HL-60 (cell line): ENCODE measurements around the gene VWA3B.
"Not testable (repeated sequence)": the region's sequence is repeated elsewhere in the genome, so short reads cannot be mapped to it uniquely, and the experiment has no call there.

Experiments used
- DNase-seq, 2 experiments: peaks; one replicate each; pipeline ENCODE4 v3.0.0-alpha.2; 2010 to 2020; ENCODE audit warnings: low read depth in 1 of 2, low spot score in 1 of 2
- H3K27ac ChIP-seq: fragments of 250-450 bp; sonication (Bioruptor Pico); replicated peaks from 2 replicates; pipeline ENCODE4 v1.5.1; 2020; ENCODE audit warnings: mild to moderate bottlenecking, moderate library complexity
- H3K27me3 ChIP-seq: fragments of 250-450 bp; sonication (Bioruptor Pico); 2 replicates; pipeline ENCODE4 v1.5.1; 2021; ENCODE audit warnings: mild to moderate bottlenecking, moderate library complexity; ENCODE audit not compliant: insufficient read depth, poor library complexity, severe bottlenecking
- H3K4me3 ChIP-seq: replicated peaks from 2 replicates; pipeline ENCODE4 v1.5.1; 2011; ENCODE audit warnings: mild to moderate bottlenecking, control low read depth, low read length; ENCODE audit not compliant: insufficient read depth
- CTCF ChIP-seq: IDR thresholded peaks from one replicate; pipeline ENCODE4 v1.5.1; 2011; ENCODE audit warnings: low read length, control low read depth, inconsistent platforms; ENCODE audit not compliant: insufficient read depth
- GABPA ChIP-seq: IDR thresholded peaks from 2 replicates; pipeline ENCODE4 v1.6.1; 2012; ENCODE audit warnings: low read depth
- POLR2AphosphoS5 ChIP-seq: IDR thresholded peaks from 2 replicates; pipeline ENCODE4 v1.6.1; 2012; ENCODE audit warnings: low read depth
- REST ChIP-seq: IDR thresholded peaks from 2 replicates; pipeline ENCODE4 v1.6.1; 2012; ENCODE audit warnings: low read depth; ENCODE audit not compliant: insufficient replicate concordance
- SPI1 ChIP-seq: IDR thresholded peaks from 2 replicates; pipeline ENCODE4 v1.6.1; 2012; ENCODE audit warnings: low read depth, mild to moderate bottlenecking, borderline replicate concordance

VWA3B gene

GRCh38 chr2:98127229-98127989, 40.4 kb downstream of the VWA3B start:
- H3K27ac ChIP-seq: no peak overlapping the region
- TF ChIP-seq SPI1 (no peak), POLR2AphosphoS5 (no peak), CTCF (no peak), REST (no peak)
- no peak overlapping the region for H3K4me3 ChIP-seq
- DNase-seq: no peak
- H3K27me3 ChIP-seq: no peaks in the 10 kb centered on the region

GRCh38 chr2:98128556-98129109, 41.7 kb downstream of the VWA3B start:
- no peak for TF ChIP-seq SPI1
- TF ChIP-seq POLR2AphosphoS5: no peak
- TF ChIP-seq CTCF: no peak
- no peak for TF ChIP-seq GABPA
- TF ChIP-seq REST: no peak
- no peak for DNase-seq
- no peak overlapping the region for H3K4me3 ChIP-seq
- H3K27me3 ChIP-seq: no peaks in the 10 kb centered on the region
- no peak overlapping the region for H3K27ac ChIP-seq

DNA sequence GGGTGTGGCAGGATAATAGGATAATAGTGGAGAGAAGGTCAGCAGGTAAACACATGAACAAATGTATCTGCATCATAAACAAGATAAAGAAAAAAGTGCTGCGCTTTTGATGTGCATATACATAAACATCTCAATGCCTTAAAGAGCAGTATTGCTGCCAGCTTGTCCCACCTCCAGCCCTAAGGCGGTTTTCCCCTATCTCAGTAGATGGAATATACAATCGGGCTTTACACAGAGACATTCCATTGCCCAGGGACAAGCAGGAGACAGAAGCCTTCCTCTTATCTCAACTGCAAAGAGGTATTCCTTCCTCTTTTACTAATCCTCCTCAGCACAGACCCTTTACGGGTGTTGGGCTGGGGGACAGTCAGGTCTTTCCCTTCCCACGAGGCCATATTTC, 43.1 kb downstream of the VWA3B start:
- H3K27me3 ChIP-seq, H3K4me3 ChIP-seq, DNase-seq, H3K27ac ChIP-seq: not testable (repeated sequence)

- DNase-seq: peak; percentile 63 to 72
- Histone ChIP-seq H3K4me3 (no peak overlapping the region), H3K27me3 (no peaks in the 10 kb centered on the region), H3K27ac (no peak overlapping the region)
- TF ChIP-seq SPI1 (peak; percentile 27; the same call in 1 of the 2 replicates), REST (no peak), POLR2AphosphoS5 (no peak)
Observed at GRCh38 chr2:98134172-98135005, 47.4 kb downstream of the VWA3B start.
